Measurements from ENCODE around the gene USP2. TPM values are rescaled to one million over a fixed set of nuclear protein-coding genes. Genes with fewer than 3 reads are reported as not detected.

Gene USP2
- total and polyA plus RNA-seq, 2 donors (not counting 1 experiment from before 2014, with no cell fraction given): 0.66 to 2.3 TPM

DNA sequence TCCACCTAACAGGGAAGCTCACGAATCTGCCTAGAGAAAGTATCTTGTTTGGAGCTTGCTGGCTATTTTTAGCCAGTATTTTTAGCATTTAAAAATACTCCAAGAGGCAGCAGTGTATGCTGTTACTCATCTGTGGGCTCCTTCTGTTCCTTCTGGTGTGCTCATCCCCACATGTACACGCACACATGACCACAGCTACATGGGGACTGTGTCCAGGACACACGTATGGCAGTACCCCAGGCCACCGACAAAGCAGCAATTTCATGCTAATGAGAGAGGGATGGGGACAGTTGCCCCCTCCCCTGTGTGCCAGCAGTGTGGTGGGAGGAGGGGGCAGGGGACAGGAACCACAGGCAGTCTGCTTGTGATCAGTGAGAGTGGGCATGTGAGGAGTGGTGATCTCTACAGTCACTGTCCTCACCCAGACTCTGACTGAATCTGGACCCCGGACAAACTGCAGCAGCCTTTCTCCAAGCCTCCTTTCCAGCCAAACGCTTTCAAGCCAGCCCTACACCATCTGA, 16.4 kb downstream of the USP2 start:
- no peak overlapping the region for H2AFZ ChIP-seq (ENCODE audit: low read length)
- H3K4me3 ChIP-seq (replicated peaks in 1 of 4; ENCODE audit: control extremely low read depth in 1 of 4, insufficient read depth in 1 of 4, low read depth in 3 of 4, low read length in 4 of 4): no peak overlapping the region
- H3K27me3 ChIP-seq (ENCODE audit: control insufficient read depth, insufficient read depth, low read length): peaks cover 6% of the 10 kb centered on the region
- H3K79me2 ChIP-seq (ENCODE audit: control insufficient read depth, insufficient read depth, low read length): no peaks in the 10 kb centered on the region
- DNase-seq (ENCODE audit: low read depth in 2 of 2): peak in 1 of 2 donors; percentile 22
- H3K9me3 ChIP-seq (ENCODE audit: control insufficient read depth, insufficient read depth, low read depth, low read length): no peaks in the 10 kb centered on the region
- no peak overlapping the region for H3K9ac ChIP-seq (ENCODE audit: insufficient read depth, low read length)
- peaks cover 27% of the 10 kb centered on the region for H3K4me1 ChIP-seq (ENCODE audit: control insufficient read depth, extremely low read depth, insufficient read depth, low read length)
- H4K20me1 ChIP-seq (ENCODE audit: control insufficient read depth, extremely low read depth, insufficient read depth, low read length): no peaks in the 10 kb centered on the region
- no peak overlapping the region for H3K4me2 ChIP-seq (ENCODE audit: extremely low read depth, insufficient read depth, low read length)
- TF ChIP-seq, protein P1, sequence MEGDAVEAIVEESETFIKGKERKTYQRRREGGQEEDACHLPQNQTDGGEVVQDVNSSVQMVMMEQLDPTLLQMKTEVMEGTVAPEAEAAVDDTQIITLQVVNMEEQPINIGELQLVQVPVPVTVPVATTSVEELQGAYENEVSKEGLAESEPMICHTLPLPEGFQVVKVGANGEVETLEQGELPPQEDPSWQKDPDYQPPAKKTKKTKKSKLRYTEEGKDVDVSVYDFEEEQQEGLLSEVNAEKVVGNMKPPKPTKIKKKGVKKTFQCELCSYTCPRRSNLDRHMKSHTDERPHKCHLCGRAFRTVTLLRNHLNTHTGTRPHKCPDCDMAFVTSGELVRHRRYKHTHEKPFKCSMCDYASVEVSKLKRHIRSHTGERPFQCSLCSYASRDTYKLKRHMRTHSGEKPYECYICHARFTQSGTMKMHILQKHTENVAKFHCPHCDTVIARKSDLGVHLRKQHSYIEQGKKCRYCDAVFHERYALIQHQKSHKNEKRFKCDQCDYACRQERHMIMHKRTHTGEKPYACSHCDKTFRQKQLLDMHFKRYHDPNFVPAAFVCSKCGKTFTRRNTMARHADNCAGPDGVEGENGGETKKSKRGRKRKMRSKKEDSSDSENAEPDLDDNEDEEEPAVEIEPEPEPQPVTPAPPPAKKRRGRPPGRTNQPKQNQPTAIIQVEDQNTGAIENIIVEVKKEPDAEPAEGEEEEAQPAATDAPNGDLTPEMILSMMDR (conservative IDR thresholded peaks at IDR 0.05 in 1 of 2, IDR thresholded peaks at IDR 0.05 in 1 of 2; ENCODE audit: low read depth in 1 of 2, low read length in 2 of 2): no peak
- TF ChIP-seq EZH2 (IDR thresholded peaks at IDR 0.05; ENCODE audit: low read length, missing control alignments): no peak
- no peaks in the 10 kb centered on the region for H3K36me3 ChIP-seq (ENCODE audit: control insufficient read depth, insufficient read depth, low read length)
- no peak overlapping the region for H3K27ac ChIP-seq (ENCODE audit: insufficient read depth, low read length)

DNA sequence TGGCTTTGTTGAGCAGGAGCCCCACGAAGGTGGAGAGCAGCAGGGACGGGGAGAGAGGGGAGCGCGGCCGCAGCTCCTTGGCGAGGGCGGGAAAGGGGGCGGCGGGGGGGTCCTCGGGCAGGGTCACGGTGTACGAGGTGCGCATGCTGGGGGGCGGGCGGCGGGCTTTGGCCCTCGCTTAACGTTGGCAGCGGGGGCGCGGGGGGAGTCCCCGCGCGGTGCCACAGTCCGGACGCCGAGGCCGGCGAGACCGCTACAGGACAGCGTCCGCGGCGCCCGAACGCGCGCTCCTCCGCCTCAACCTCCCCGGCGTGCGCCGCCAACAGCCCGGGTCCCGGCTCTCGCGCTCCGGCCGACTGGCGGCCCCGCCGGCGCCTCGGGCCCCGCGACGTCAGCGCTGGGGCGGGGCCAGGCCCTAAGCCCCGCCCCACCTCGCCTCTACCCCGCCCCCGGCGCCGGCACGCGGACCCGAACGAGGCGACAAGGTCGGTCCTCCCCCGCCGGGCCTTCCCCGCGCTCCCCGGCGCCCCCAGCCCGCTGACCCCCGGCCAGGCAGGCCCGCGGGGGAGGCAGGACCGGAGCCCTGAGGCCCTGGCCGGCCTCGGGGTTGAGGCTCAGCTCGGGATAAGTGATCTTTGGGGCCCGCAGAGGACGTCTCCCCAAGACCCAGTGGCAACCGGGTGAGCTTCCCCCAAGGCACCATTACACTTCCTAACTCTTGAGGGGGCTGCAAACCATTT, 17.5 kb downstream of the USP2 start:
- peaks cover 27% of the 10 kb centered on the region for H3K4me1 ChIP-seq (ENCODE audit: control insufficient read depth, extremely low read depth, insufficient read depth, low read length)
- peaks cover 6% of the 10 kb centered on the region for H3K27me3 ChIP-seq (ENCODE audit: control insufficient read depth, insufficient read depth, low read length)
- TF ChIP-seq, protein P1 (conservative IDR thresholded peaks at IDR 0.05 in 1 of 2, IDR thresholded peaks at IDR 0.05 in 1 of 2; ENCODE audit: low read depth in 1 of 2, low read length in 2 of 2): no peak
- no peak for TF ChIP-seq EZH2 (IDR thresholded peaks at IDR 0.05; ENCODE audit: low read length, missing control alignments)
- H3K79me2 ChIP-seq (ENCODE audit: control insufficient read depth, insufficient read depth, low read length): no peaks in the 10 kb centered on the region
- peak overlapping the region in 1 of 4 experiments; percentile 34 for H3K4me3 ChIP-seq (replicated peaks in 1 of 4; ENCODE audit: control extremely low read depth in 1 of 4, insufficient read depth in 1 of 4, low read depth in 3 of 4, low read length in 4 of 4)
- peak overlapping the region; percentile 42 for H3K4me2 ChIP-seq (ENCODE audit: extremely low read depth, insufficient read depth, low read length)
- H3K9ac ChIP-seq (ENCODE audit: insufficient read depth, low read length): peak overlapping the region; percentile 12
- DNase-seq (ENCODE audit: low read depth in 2 of 2): peak in 1 of 2 donors; percentile 20
- no peaks in the 10 kb centered on the region for H4K20me1 ChIP-seq (ENCODE audit: control insufficient read depth, extremely low read depth, insufficient read depth, low read length)
- H3K9me3 ChIP-seq (ENCODE audit: control insufficient read depth, insufficient read depth, low read depth, low read length): no peaks in the 10 kb centered on the region
- no peak overlapping the region for H3K27ac ChIP-seq (ENCODE audit: insufficient read depth, low read length)
- H2AFZ ChIP-seq (ENCODE audit: low read length): no peak overlapping the region
- H3K36me3 ChIP-seq (ENCODE audit: control insufficient read depth, insufficient read depth, low read length): no peaks in the 10 kb centered on the region

DNA sequence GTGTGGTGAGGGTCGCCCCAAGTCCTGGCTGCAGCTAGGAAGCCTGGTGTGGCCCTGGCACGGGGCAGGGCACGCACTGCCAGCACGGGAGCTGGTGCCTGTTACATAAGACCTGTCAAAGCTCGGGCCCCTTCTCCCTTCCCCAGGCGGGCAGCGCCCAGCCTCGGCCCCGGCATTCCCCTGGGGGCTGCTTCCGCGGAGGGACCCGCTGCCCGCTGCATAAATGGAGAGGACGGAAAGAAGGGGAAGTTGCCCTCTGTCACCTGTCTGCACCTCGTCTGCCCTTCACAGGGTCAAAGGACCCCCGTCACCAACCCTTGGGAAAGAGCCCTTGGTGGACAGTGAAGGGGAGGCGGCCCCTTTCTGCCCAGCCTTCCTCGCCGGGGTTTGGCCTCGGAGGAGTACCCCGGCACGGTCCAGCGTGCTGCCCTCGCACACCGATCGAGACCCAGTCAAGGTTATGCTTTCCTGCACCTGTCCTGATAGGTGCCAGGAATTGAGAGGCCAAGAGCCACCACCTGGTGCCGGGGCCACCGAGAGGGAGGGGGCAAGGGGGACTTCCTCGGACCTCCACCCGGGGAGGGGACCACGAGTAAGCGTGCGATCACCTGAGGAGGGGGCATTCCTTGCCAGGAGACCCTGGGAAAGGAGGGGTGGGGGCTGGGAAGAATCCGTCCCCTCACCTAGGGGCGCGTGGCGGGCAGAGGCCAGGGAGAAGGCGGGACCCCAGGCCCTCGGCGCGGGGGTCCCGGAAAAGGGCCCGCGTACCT, 18.2 kb downstream of the USP2 start:
- H2AFZ ChIP-seq (ENCODE audit: low read length): no peak overlapping the region
- peaks cover 6% of the 10 kb centered on the region for H3K27me3 ChIP-seq (ENCODE audit: control insufficient read depth, insufficient read depth, low read length)
- peak overlapping the region in 1 of 4 experiments; percentile 34 for H3K4me3 ChIP-seq (replicated peaks in 1 of 4; ENCODE audit: control extremely low read depth in 1 of 4, insufficient read depth in 1 of 4, low read depth in 3 of 4, low read length in 4 of 4)
- no peaks in the 10 kb centered on the region for H3K79me2 ChIP-seq (ENCODE audit: control insufficient read depth, insufficient read depth, low read length)
- H3K9ac ChIP-seq (ENCODE audit: insufficient read depth, low read length): no peak overlapping the region
- no peak for DNase-seq (ENCODE audit: low read depth in 2 of 2)
- no peaks in the 10 kb centered on the region for H4K20me1 ChIP-seq (ENCODE audit: control insufficient read depth, extremely low read depth, insufficient read depth, low read length)
- no peaks in the 10 kb centered on the region for H3K9me3 ChIP-seq (ENCODE audit: control insufficient read depth, insufficient read depth, low read depth, low read length)
- TF ChIP-seq EZH2 (IDR thresholded peaks at IDR 0.05; ENCODE audit: low read length, missing control alignments): no peak
- TF ChIP-seq, protein P1 (conservative IDR thresholded peaks at IDR 0.05 in 1 of 2, IDR thresholded peaks at IDR 0.05 in 1 of 2; ENCODE audit: low read depth in 1 of 2, low read length in 2 of 2): no peak
- no peak overlapping the region for H3K4me2 ChIP-seq (ENCODE audit: extremely low read depth, insufficient read depth, low read length)
- peaks cover 19% of the 10 kb centered on the region for H3K4me1 ChIP-seq (ENCODE audit: control insufficient read depth, extremely low read depth, insufficient read depth, low read length)
- no peaks in the 10 kb centered on the region for H3K36me3 ChIP-seq (ENCODE audit: control insufficient read depth, insufficient read depth, low read length)
- H3K27ac ChIP-seq (ENCODE audit: insufficient read depth, low read length): no peak overlapping the region
